ENCODE data around the gene N4BP2. TPM values are rescaled to one million over a fixed set of nuclear protein-coding genes. Genes with fewer than 3 reads are reported as not detected.

Gene N4BP2
- total RNA-seq, 1 experiment from 2014 or later, result 8.2 TPM

GRCh38 chr4:40192114-40193015 lies 135.7 kb downstream of the N4BP2 start:
- DNase-seq (ENCODE audit: low read depth), result no peak

- no peak for DNase-seq (ENCODE audit: low read depth)
Measured at GRCh38 chr4:40193016-40193571, 136.4 kb downstream of the N4BP2 start.

- DNase-seq (ENCODE audit: low read depth), result no peak
Measured at GRCh38 chr4:40193578-40193977, 136.9 kb downstream of the N4BP2 start.

GRCh38 chr4:40194602-40195161 lies 138.0 kb downstream of the N4BP2 start:
- no peak for DNase-seq (ENCODE audit: low read depth)

- no peak for DNase-seq (ENCODE audit: low read depth)
Measured at GRCh38 chr4:40195182-40196177, 138.8 kb downstream of the N4BP2 start.

GRCh38 chr4:40196272-40196671 lies 139.6 kb downstream of the N4BP2 start:
- no peak for DNase-seq (ENCODE audit: low read depth)

- no peak for DNase-seq (ENCODE audit: low read depth)
Measured at GRCh38 chr4:40196724-40197281, 140.2 kb downstream of the N4BP2 start, which contains the start of gene RHOH. TSS of gene RHOH (plus strand) at chr4:40197031. CDS start at chr4:40243387, 46,356 bp downstream.

GRCh38 chr4:40197879-40198689 lies 141.4 kb downstream of the N4BP2 start:
- no peak for DNase-seq (ENCODE audit: low read depth)

GRCh38 chr4:40199179-40199670 lies 142.6 kb downstream of the N4BP2 start:
- DNase-seq (ENCODE audit: low read depth), result no peak

GRCh38 chr4:40199999-40200874 lies 143.6 kb downstream of the N4BP2 start:
- peak; percentile 88 for DNase-seq (ENCODE audit: low read depth)

- DNase-seq (ENCODE audit: low read depth), result no peak
Measured at GRCh38 chr4:40200875-40201801, 144.5 kb downstream of the N4BP2 start.

- DNase-seq (ENCODE audit: low read depth), result no peak
Measured at GRCh38 chr4:40201898-40202297, 145.2 kb downstream of the N4BP2 start.

- DNase-seq (ENCODE audit: low read depth), result no peak
Measured at GRCh38 chr4:40202474-40202873, 145.8 kb downstream of the N4BP2 start.

- no peak for DNase-seq (ENCODE audit: low read depth)
Measured at GRCh38 chr4:40204507-40205258, 148.0 kb downstream of the N4BP2 start.

- DNase-seq (ENCODE audit: low read depth), result no peak
Measured at GRCh38 chr4:40205259-40206198, 148.9 kb downstream of the N4BP2 start.

- DNase-seq (ENCODE audit: low read depth), result no peak
Measured at GRCh38 chr4:40206426-40206825, 149.8 kb downstream of the N4BP2 start.
